ENCODE results near the gene PLCXD3. TPM values are rescaled to one million over a fixed set of nuclear protein-coding genes. Genes with fewer than 3 reads are reported as not detected.

Gene PLCXD3
- polyA plus RNA-seq, 1 donor (not counting 4 experiments of a cell fraction or from before 2014, with no cell fraction given), result not detected

GRCh38 chr5:41406424-41406823, 104.0 kb downstream of the PLCXD3 start:
- Histone ChIP-seq H3K4me3 (ENCODE audit: control insufficient read depth in 2 of 3, extremely low read depth in 1 of 3, insufficient read depth in 2 of 3, low read depth in 1 of 3, low read length in 3 of 3) (no peak overlapping the region), H2AFZ (ENCODE audit: control insufficient read depth, low read length) (no peak overlapping the region), H3K9me3 (ENCODE audit: control insufficient read depth, low read depth, low read length) (no peaks in the 10 kb centered on the region), H3K27me3 (ENCODE audit: control insufficient read depth, extremely low read depth, insufficient read depth, low read length) (no peaks in the 10 kb centered on the region), H3K4me2 (ENCODE audit: control insufficient read depth, extremely low read depth, insufficient read depth, low read depth, low read length) (no peak overlapping the region), H3K4me1 (ENCODE audit: control insufficient read depth, extremely low read depth, insufficient read depth, low read length) (no peaks in the 10 kb centered on the region), H3K36me3 (ENCODE audit: control insufficient read depth in 2 of 2, extremely low read depth in 1 of 2, insufficient read depth in 2 of 2, low read length in 2 of 2) (no peaks in the 10 kb centered on the region), H3K27ac (ENCODE audit: control insufficient read depth, insufficient read depth, low read length) (no peak overlapping the region), H3K9ac (ENCODE audit: control insufficient read depth, extremely low read depth, insufficient read depth, low read length) (no peak overlapping the region), H4K20me1 (ENCODE audit: control insufficient read depth, extremely low read depth, insufficient read depth, low read length) (no peaks in the 10 kb centered on the region), H3K9me1 (ENCODE audit: control insufficient read depth, extremely low read depth, insufficient read depth, low read length) (no peaks in the 10 kb centered on the region), H3K79me2 (ENCODE audit: control insufficient read depth, insufficient read depth, low read length) (no peaks in the 10 kb centered on the region)
- TF ChIP-seq CTCF (optimal IDR thresholded peaks at IDR 0.05 in 1 of 3, IDR thresholded peaks at IDR 0.05 in 1 of 3, conservative IDR thresholded peaks at IDR 0.05 in 1 of 3; ENCODE audit: extremely low read depth in 1 of 3, insufficient read depth in 2 of 3, low read length in 3 of 3) (no peak), EZH2 (IDR thresholded peaks at IDR 0.05; ENCODE audit: low read length) (no peak)
- DNase-seq (ENCODE audit: low read depth, low spot score) (no peak), FAIRE-seq (no peak)
- dilution Hi-C loops (cut with MboI; ENCODE audit: extremely low pct_ligation_motif_present, low sequenced_read_pairs), result no loop called here

- Histone ChIP-seq H3K9me1 (ENCODE audit: control insufficient read depth, extremely low read depth, insufficient read depth, low read length) (no peaks in the 10 kb centered on the region), H3K27ac (ENCODE audit: control insufficient read depth, insufficient read depth, low read length) (no peak overlapping the region), H3K4me3 (ENCODE audit: control insufficient read depth in 2 of 3, extremely low read depth in 1 of 3, insufficient read depth in 2 of 3, low read depth in 1 of 3, low read length in 3 of 3) (no peak overlapping the region), H3K4me1 (ENCODE audit: control insufficient read depth, extremely low read depth, insufficient read depth, low read length) (no peaks in the 10 kb centered on the region), H3K79me2 (ENCODE audit: control insufficient read depth, insufficient read depth, low read length) (no peaks in the 10 kb centered on the region), H3K36me3 (ENCODE audit: control insufficient read depth in 2 of 2, extremely low read depth in 1 of 2, insufficient read depth in 2 of 2, low read length in 2 of 2) (no peaks in the 10 kb centered on the region), H3K9me3 (ENCODE audit: control insufficient read depth, low read depth, low read length) (no peaks in the 10 kb centered on the region), H4K20me1 (ENCODE audit: control insufficient read depth, extremely low read depth, insufficient read depth, low read length) (no peaks in the 10 kb centered on the region), H3K27me3 (ENCODE audit: control insufficient read depth, extremely low read depth, insufficient read depth, low read length) (no peaks in the 10 kb centered on the region), H2AFZ (ENCODE audit: control insufficient read depth, low read length) (no peak overlapping the region), H3K4me2 (ENCODE audit: control insufficient read depth, extremely low read depth, insufficient read depth, low read depth, low read length) (no peak overlapping the region), H3K9ac (ENCODE audit: control insufficient read depth, extremely low read depth, insufficient read depth, low read length) (no peak overlapping the region)
- TF ChIP-seq EZH2 (IDR thresholded peaks at IDR 0.05; ENCODE audit: low read length), result no peak
- no peak for TF ChIP-seq CTCF (optimal IDR thresholded peaks at IDR 0.05 in 1 of 3, IDR thresholded peaks at IDR 0.05 in 1 of 3, conservative IDR thresholded peaks at IDR 0.05 in 1 of 3; ENCODE audit: extremely low read depth in 1 of 3, insufficient read depth in 2 of 3, low read length in 3 of 3)
- FAIRE-seq (no peak), DNase-seq (ENCODE audit: low read depth, low spot score) (no peak)
- dilution Hi-C loops (cut with MboI; ENCODE audit: extremely low pct_ligation_motif_present, low sequenced_read_pairs), result no loop called here
These were observed 105.6 kb downstream of the PLCXD3 start for GRCh38 chr5:41404757-41405156.
